ENCODE results near the gene EIF1AD. TPM values are rescaled to one million over a fixed set of nuclear protein-coding genes. Genes with fewer than 3 reads are reported as not detected.

Gene EIF1AD
- total and polyA plus RNA-seq, 9 of the 15 experiments (the other 6 are each of a cell fraction or from before 2014, with no cell fraction given) = 50.1 to 98.8 (median 58.7) TPM

DNA sequence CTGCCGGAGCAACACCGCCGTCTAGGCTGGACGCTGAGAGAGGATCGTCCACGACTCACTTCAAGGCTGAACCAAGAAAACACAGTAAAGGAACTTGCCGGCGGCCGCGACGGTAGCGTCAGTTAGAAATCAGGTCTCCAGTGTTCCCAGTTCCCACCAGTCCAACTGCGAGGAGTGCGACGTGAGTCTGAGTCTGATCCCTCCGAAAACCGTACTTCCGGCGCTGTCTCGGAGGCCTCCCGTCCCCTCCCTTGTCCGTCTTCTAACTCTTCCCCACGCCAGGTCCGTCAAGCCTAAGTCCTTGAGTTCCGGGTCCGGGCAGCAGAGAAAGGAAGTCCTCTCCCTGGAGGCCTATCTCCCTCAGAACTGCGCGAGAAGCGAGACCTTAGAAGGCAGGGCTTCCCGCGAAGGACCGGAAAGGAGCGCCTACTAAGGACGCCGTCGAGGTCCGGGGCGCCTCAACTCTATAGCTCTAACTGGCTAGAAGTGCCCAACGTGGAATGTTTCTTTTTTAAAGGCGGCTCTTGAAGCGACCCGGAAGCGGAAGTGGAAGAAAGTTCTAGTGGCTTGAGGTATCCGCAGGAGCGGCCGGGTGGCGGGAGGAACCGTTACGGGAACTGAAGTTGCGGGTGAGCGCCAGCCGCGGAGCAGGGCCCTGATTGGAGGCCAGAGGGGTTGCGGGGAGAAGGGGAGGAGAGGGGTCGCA, at the start of gene EIF1AD, which contains the start of gene BANF1 (continued):
- TF ChIP-seq THAP7 (CRISPR knock-in tag; IDR thresholded peaks at IDR 0.05) (peak; percentile 93), STAT5A (IDR thresholded peaks at IDR 0.05; ENCODE audit: borderline replicate concordance, low read length) (0 out of 2 replicates have a peak, but pooled peaks have one; percentile 46), SMAD4 (CRISPR knock-in tag; conservative IDR thresholded peaks at IDR 0.05) (peak; percentile 86), MIER1 (IDR thresholded peaks at IDR 0.05; ENCODE audit: low read depth) (no peak), SRSF7 (optimal IDR thresholded peaks at IDR 0.05; ENCODE audit: low read depth, low read length) (no peak), NR3C1 (CRISPR knock-in tag; IDR thresholded peaks at IDR 0.05) (no peak), ZNF263 (CRISPR knock-in tag; IDR thresholded peaks at IDR 0.05; ENCODE audit: borderline replicate concordance) (peak; percentile 62; the same call in 1 of the 2 replicates), ZNF507 (tag; conservative IDR thresholded peaks at IDR 0.05) (no peak), SIN3A (IDR thresholded peaks at IDR 0.05; ENCODE audit: borderline replicate concordance in 2 of 2, control insufficient read depth in 1 of 2, low read depth in 2 of 2, low read length in 2 of 2) (peak; percentile 94 to 96), NR1H2 (CRISPR knock-in tag; IDR thresholded peaks at IDR 0.05) (peak; percentile 94), BCL6 (CRISPR knock-in tag; IDR thresholded peaks at IDR 0.05) (no peak), DDX20 (tag; IDR thresholded peaks at IDR 0.05; ENCODE audit: low read depth) (no peak), ZNF584 (CRISPR knock-in tag; IDR thresholded peaks at IDR 0.05; ENCODE audit: low read depth) (0 out of 2 replicates have a peak, but pooled peaks have one; percentile 27), ZNF75A (CRISPR knock-in tag; IDR thresholded peaks at IDR 0.05) (0 out of 2 replicates have a peak, but pooled peaks have one; percentile 46), TAL1 (IDR thresholded peaks at IDR 0.05) (no peak), ZZZ3 (IDR thresholded peaks at IDR 0.05) (peak; percentile 86), ZNF23 (CRISPR knock-in tag; IDR thresholded peaks at IDR 0.05) (no peak), ZNF785 (CRISPR knock-in tag; IDR thresholded peaks at IDR 0.05) (no peak), PCBP1 (IDR thresholded peaks at IDR 0.05; ENCODE audit: low read depth, low read length, poor library complexity, severe bottlenecking) (no peak), ZBTB17 (CRISPR knock-in tag; IDR thresholded peaks at IDR 0.05) (peak; percentile 86), ARID3A (IDR thresholded peaks at IDR 0.05; ENCODE audit: borderline replicate concordance, low read depth, low read length) (no peak), ETV6 (IDR thresholded peaks at IDR 0.05; ENCODE audit: borderline replicate concordance in 1 of 2, low read depth in 2 of 2, low read length in 1 of 2) (peak; percentile 74 to 82; a peak in 3 of 4 replicates), ETV6 (CRISPR knock-in tag; IDR thresholded peaks at IDR 0.05; ENCODE audit: borderline replicate concordance) (no peak)

Measured in K562 (cell line).